ENCODE measurements around the gene SARM1. TPM values are rescaled to one million over a fixed set of nuclear protein-coding genes. Genes with fewer than 3 reads are reported as not detected.

Gene SARM1
- total RNA-seq, 6 experiments from 2014 or later, result 2.8 to 5.1 (median 3.9) TPM

- DNase-seq, result peak in 1 of 3 donors; percentile 34
- TF ChIP-seq POLR2A (IDR thresholded peaks at IDR 0.05) (no peak), CTCF (IDR thresholded peaks at IDR 0.05) (no peak)
- H3K36me3 ChIP-seq, result peaks cover 0 to 57% (median 18%) of the 10 kb centered on the region in 4 donors
- H3K9me3 ChIP-seq, result no peaks in the 10 kb centered on the region
- no peak for ATAC-seq
- H3K27ac ChIP-seq, result no peak overlapping the region
- WGBS (ENCODE audit: insufficient coverage, low coverage, low lambda C conversion rate, missing lambda C conversion rate), result no CpG with 5 or more reads among the region's 5 CpGs
- H3K4me3 ChIP-seq, result no peak overlapping the region
- H3K4me1 ChIP-seq, result peaks cover 0 to 18% (median 2%) of the 10 kb centered on the region in 4 donors
- H3K27me3 ChIP-seq, result no peaks in the 10 kb centered on the region
- intact Hi-C loops (cut with DNase I), result no loop called here
These were observed 40.8 kb upstream of the SARM1 start for GRCh38 chr17:28330671-28331070.

- no peaks in the 10 kb centered on the region for H3K9me3 ChIP-seq
- 72% methylated on average over 5 of the region's 6 CpGs for WGBS (ENCODE audit: insufficient coverage, low coverage, low lambda C conversion rate, missing lambda C conversion rate)
- H3K4me3 ChIP-seq, result no peak overlapping the region
- DNase-seq (peak in 1 of 3 donors; percentile 15), ATAC-seq (no peak)
- peaks cover 0 to 44% (median 17%) of the 10 kb centered on the region in 4 donors for H3K36me3 ChIP-seq
- H3K4me1 ChIP-seq, result peaks cover 0 to 20% (median 5%) of the 10 kb centered on the region in 4 donors
- TF ChIP-seq POLR2A (IDR thresholded peaks at IDR 0.05) (no peak), CTCF (IDR thresholded peaks at IDR 0.05) (no peak)
- no peak overlapping the region for H3K27ac ChIP-seq
- no peaks in the 10 kb centered on the region for H3K27me3 ChIP-seq
- intact Hi-C loops (cut with DNase I), result no loop called here
These were observed 39.5 kb upstream of the SARM1 start for GRCh38 chr17:28331891-28332420.

GRCh38 chr17:28333083-28333746 lies 38.3 kb upstream of the SARM1 start:
- Histone ChIP-seq H3K4me1 (peaks cover 0 to 33% (median 11%) of the 10 kb centered on the region in 4 donors), H3K4me3 (no peak overlapping the region), H3K9me3 (no peaks in the 10 kb centered on the region), H3K27ac (no peak overlapping the region), H3K27me3 (no peaks in the 10 kb centered on the region), H3K36me3 (peaks cover 0 to 31% (median 13%) of the 10 kb centered on the region in 4 donors)
- intact Hi-C loops (cut with DNase I), result no loop called here
- 55% methylated on average over 1 of the region's 1 CpG for WGBS (ENCODE audit: insufficient coverage, low coverage, low lambda C conversion rate, missing lambda C conversion rate)
- DNase-seq (peak in 1 of 3 donors; percentile 40), ATAC-seq (no peak)
- no peak for TF ChIP-seq CTCF (IDR thresholded peaks at IDR 0.05)
- TF ChIP-seq POLR2A (IDR thresholded peaks at IDR 0.05), result no peak

- peak overlapping the region; percentile 94 to 96 (median 95) for H3K4me3 ChIP-seq
- WGBS (ENCODE audit: insufficient coverage, low coverage, low lambda C conversion rate, missing lambda C conversion rate), result 49% methylated on average over 6 of the region's 6 CpGs
- TF ChIP-seq CTCF (IDR thresholded peaks at IDR 0.05) (no peak), POLR2A (IDR thresholded peaks at IDR 0.05) (no peak)
- ATAC-seq, result no peak
- no peak for DNase-seq
- intact Hi-C loops (cut with DNase I), result no loop called here
- no peak overlapping the region for H3K27ac ChIP-seq
- peaks cover 0 to 34% (median 11%) of the 10 kb centered on the region in 4 donors for H3K4me1 ChIP-seq
- H3K9me3 ChIP-seq, result no peaks in the 10 kb centered on the region
- H3K36me3 ChIP-seq, result peaks cover 0 to 23% (median 7%) of the 10 kb centered on the region in 4 donors
- H3K27me3 ChIP-seq, result no peaks in the 10 kb centered on the region
These were observed 37.3 kb upstream of the SARM1 start for GRCh38 chr17:28334171-28334570.
